IPS-NIHi7 (cell line): ENCODE results near the gene MAPK8.
A peak's percentile ranks its signal among the peaks of the same experiment; 100 is the strongest.
"Not testable (repeated sequence)": the region's sequence is repeated elsewhere in the genome, so short reads cannot be mapped to it uniquely, and the experiment has no call there.

Experiments
- DNase-seq: peaks from one replicate; pipeline ENCODE4 v3.0.0; 2012; ENCODE audit warnings: mixed read lengths; ENCODE audit errors: extremely low spot score

MAPK8 gene

DNA sequence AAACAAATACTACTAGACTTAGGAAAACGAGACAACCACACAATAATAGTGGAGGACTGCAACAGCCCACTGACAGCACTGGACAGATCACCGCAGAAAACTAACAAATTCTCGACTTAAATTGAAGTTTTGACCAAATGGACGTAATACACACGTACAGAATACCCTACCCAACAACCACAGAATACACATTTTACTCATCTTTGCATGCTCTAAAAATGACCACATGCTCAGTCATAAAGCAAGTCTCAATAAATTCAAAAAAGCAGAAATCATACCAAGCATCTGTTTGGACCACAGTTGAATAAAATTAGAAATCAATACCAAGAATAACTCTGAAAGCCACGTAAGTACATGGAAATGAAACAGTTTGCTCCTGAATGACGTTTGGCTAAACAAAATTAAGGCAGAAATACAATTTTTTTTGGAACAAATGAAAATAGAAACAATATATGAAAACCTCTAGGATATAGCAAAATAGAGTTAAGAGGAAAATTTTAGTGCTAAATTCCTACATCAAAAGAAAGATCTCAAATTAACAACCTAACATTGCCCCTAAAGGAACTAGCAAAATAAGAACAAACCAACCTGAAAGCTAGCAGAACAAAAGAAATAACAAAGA lies 30.6 kb downstream of the MAPK8 start:
- DNase-seq, result no peak

DNA sequence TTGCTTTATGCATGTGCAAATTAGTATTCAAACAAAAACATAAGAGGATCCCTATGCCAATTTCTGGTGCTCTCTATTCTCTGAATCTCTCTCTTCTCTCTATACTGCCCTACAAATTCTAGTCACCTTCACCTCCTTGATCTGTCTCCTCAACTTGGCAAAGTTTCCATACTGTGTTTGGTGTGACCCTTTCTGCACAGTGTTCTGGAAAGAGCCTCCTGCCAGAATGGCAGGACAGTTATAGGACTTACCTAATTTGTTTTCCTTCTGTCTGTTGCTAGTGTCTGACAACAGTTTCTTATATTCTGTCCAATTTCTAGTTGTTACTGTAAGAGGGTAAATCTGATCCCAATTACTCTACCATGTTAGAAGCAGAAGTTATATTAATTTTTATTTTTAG lies 34.3 kb downstream of the MAPK8 start:
- DNase-seq, result no peak

GRCh38 chr10:48343106-48343505 lies 36.6 kb downstream of the MAPK8 start:
- no peak for DNase-seq

DNA sequence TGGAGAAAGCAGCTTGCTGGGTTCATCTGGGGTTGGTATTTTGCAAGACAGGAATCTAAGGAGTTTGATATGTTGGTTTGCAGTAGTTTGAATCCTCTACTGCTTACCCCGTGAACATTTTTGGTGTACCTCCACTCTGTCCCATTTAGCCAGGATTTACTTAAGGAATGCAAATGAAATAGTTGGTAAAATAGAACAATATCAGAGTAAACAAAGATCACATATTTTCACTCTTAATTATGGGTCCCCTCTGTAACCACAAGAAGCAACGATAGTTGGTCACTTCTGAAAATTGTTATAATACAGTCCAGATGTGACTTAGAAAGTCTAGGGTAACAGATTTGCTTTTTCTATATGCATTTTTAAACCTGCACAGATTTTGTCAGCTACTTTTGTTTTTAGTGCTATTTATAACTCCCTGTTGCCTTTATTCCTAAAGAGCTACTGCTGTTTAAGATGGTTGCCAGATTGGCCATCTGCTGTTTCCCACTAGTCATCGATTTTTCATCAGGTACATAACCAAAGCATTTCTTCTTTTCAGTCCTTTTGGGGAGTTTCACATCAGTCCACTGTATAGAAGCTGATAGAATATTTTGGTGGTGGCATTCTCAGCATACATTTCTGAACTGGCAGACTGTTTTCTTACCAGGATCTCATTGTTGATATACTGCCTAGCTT lies 37.6 kb downstream of the MAPK8 start:
- DNase-seq, result no peak

- not testable (repeated sequence) for DNase-seq
Measured at GRCh38 chr10:48346248-48346647, 39.8 kb downstream of the MAPK8 start.

- not testable (repeated sequence) for DNase-seq
Measured at GRCh38 chr10:48347539-48347938, 41.1 kb downstream of the MAPK8 start.

- not testable (repeated sequence) for DNase-seq
Measured at GRCh38 chr10:48347943-48348342, 41.5 kb downstream of the MAPK8 start.

GRCh38 chr10:48353246-48353645 lies 46.8 kb downstream of the MAPK8 start:
- no peak for DNase-seq

GRCh38 chr10:48357631-48358030 lies 51.2 kb downstream of the MAPK8 start:
- no peak for DNase-seq

- no peak for DNase-seq
Measured at GRCh38 chr10:48358162-48358561, 51.7 kb downstream of the MAPK8 start.

GRCh38 chr10:48358838-48359237 lies 52.4 kb downstream of the MAPK8 start:
- DNase-seq, result no peak

- no peak for DNase-seq
Measured at GRCh38 chr10:48361176-48361575, 54.7 kb downstream of the MAPK8 start.

DNA sequence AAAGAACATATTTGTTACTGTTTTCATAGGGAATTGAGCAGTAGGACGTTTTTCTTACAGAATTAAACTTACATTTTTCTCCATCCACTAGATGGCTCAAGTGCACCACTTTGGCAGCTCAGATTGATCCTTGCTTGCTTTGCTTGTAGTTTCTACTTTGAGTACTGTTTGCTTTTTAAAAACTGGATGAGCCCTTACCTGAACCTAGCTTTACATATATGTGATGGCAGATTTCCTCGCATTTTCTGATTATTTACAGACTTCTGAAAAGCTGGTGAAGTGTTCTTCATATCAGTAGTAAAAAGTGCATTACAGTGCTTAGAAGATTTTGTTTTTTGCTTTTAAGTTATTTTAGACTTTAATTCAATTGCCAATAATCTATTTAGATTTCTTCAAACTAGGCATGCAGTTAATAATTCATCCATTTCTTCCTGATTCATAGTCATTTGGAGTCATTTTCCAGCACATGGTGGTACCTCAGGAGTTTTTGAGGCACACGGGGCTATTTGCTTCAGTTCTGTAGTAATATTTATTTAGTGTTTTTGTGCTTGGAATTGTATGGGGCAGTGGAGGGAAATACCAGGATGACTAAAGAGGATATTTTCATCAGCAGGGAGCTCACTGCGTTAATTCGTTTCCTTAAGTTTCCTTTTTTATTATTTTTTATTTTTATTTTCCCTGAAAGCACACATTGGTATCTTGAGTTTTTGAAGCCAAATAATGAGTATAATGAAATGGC lies 57.3 kb downstream of the MAPK8 start:
- peak; percentile 38 for DNase-seq

GRCh38 chr10:48364659-48365405 lies 58.4 kb downstream of the MAPK8 start:
- DNase-seq, result no peak

DNA sequence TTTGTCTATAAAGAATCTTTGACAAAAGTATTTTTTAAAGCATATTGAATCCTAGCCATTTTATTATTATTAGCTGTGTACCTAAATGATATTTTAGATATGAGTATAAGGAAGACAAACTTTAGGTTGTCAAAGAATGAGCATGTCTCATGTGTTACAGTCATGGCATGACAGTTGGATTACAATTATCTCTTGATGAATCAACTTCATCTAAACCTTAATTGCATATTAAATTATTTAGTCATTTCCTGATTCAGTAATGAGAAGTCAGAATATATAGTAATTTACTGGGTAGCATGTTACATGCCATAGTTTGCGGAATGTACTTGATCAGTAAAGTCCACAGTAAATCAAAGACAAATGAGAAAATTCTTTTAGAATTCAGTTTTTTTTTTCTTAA lies 59.2 kb downstream of the MAPK8 start:
- DNase-seq, result no peak

- DNase-seq, result no peak
Measured at GRCh38 chr10:48366261-48366660, 59.8 kb downstream of the MAPK8 start.

DNA sequence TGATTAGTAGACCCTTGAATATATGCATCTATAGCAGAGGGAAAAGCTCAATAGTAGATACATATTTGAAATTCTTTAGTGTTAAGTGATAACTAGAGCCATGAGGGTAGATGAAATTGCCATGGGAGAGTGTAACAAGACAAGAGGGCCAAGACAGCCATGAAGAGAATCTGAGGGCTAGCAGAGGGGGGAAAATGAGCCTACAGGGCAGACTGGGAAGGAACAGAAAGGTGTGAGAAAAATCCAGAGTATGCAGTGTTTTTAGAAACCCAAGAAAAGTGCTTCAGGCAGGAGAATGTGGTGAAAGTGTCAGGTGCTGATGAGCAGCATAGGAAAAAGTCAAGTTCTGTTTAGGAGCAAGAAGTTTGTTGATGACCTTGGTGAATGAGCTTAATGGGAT lies 63.0 kb downstream of the MAPK8 start:
- DNase-seq, result no peak

DNA sequence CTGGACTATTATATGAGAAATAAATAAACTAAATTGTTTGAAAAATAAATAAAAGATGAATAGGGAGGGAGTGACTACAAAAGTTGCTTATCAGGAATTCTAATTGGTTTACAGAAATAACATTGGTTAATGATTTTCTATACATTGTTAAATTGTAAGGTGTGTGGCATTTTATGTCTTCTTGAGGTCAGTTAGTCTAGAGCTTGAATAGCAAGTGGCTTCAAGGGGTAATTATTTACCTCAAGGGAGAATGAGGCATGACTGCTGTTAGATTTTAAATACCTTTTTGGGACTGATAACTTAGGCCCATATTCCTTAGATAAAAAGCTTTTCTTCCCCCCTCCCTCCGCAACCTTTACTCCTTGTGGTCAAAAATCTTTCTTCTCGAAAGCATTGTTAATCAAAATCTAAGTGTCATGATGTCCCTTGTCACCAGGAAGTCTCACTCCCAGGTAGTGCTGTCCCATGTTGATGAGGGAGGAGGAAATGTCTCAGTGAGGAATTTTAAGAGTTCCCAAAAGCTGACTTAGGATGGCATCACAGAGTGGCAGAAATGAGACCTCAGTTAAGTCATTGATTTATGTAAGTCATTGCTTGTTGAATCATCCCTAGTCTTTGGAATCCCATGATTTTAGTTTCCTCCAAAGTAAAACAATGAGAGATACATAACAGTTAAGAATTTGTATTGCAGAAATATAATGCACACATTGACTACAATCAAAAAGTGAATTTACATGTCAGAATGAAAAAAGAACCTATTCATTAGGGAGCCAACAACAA lies 71.5 kb downstream of the MAPK8 start:
- DNase-seq, result no peak

- DNase-seq, result no peak
Measured at GRCh38 chr10:48378675-48379074, 72.2 kb downstream of the MAPK8 start.

GRCh38 chr10:48381971-48382370 lies 75.5 kb downstream of the MAPK8 start:
- no peak for DNase-seq

DNA sequence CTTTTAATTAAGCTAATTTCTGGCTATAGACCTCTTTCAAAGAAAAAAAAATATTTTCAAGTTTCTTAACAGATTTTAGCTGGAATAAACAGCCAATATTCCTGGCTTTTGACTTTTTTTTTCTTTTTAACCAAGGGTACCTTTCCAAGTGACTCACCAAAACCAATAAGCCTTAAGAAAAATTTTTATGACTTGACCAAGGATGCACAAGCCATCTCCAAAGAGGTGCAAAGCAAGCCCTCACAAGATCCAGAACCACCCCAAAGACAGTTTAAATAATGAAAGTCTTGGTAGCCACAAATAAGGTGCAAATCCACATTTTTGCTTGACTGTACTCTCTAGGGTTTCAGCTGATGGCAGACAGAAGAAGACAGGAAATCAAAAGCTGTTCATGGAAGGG lies 76.5 kb downstream of the MAPK8 start:
- no peak for DNase-seq

DNA sequence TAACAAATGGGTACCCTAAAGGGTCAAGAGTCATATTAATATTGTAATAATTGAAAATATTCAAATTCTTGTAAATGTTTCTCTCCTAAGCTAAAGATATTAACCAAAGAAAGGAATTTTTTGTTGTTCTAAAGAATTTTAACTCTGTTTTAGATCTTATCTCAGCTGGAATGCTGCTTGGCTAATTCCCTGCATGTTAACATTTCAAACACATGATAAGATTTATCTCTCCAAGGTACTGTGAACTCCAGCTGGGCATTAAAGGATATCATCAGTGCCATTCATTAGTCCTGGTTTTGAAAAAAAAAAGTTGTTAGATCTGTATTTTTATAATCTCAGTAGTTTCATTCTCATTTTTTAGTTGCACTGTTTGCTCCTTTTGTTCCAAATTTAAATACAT lies 76.9 kb downstream of the MAPK8 start:
- no peak for DNase-seq
